ENCODE data around the gene AIMP1. TPM values are rescaled to one million over a fixed set of nuclear protein-coding genes. Genes with fewer than 3 reads are reported as not detected.

The AIMP1 gene
- total and polyA plus RNA-seq, 2 of the 13 experiments (the other 11 are each of a cell fraction or from before 2014, with no cell fraction given), result 28.6 to 82.9 TPM

- Histone ChIP-seq H3K9ac (ENCODE audit: insufficient read depth, low read depth, low read length) (no peak overlapping the region), H3K79me2 (ENCODE audit: insufficient read depth, low read length) (peaks cover 80% of the 10 kb centered on the region), H3K27me3 (ENCODE audit: control insufficient read depth in 1 of 2, insufficient read depth in 2 of 2, low read length in 2 of 2) (no peaks in the 10 kb centered on the region), H3K4me2 (ENCODE audit: low read depth, low read length) (no peak overlapping the region), H3K4me3 (replicated peaks in 1 of 3; ENCODE audit: insufficient read depth in 1 of 3, low read depth in 2 of 3, low read length in 3 of 3) (no peak overlapping the region), H4K20me1 (ENCODE audit: insufficient read depth, low read length) (no peaks in the 10 kb centered on the region), H2AFZ (ENCODE audit: low read length) (no peak overlapping the region), H3K4me1 (ENCODE audit: insufficient read depth, low read length) (peaks cover 52% of the 10 kb centered on the region), H3K27ac (ENCODE audit: extremely low read length, insufficient read depth, low read length) (no peak overlapping the region), H3K36me3 (replicated peaks in 1 of 2; ENCODE audit: control insufficient read depth in 1 of 2, insufficient read depth in 2 of 2, low read length in 2 of 2) (peaks cover 9 to 48% of the 10 kb centered on the region in 2 experiments), H3K9me3 (ENCODE audit: low read length) (no peaks in the 10 kb centered on the region)
- in situ Hi-C loops (cut with HindIII; ENCODE audit: extremely low pct_ligation_motif_present, low pct_unique_long_range_greater_than_20kb), result no loop called here
- no TSS peak for BruUV-seq (replicated peaks)
- ChIA-PET CTCF (ENCODE audit: low intra/inter-chr PET ratio, low total read pairs) (no interaction called here), POLR2A (interaction anchor here (2.5 to 2.7 kb wide), 2 partner anchors 11 kb away, joined by 10 to 14 read pairs; partner anchors contain the start of genes AIMP1 and TBCK)
- FAIRE-seq (no peak), DNase-seq (ENCODE audit: low spot score) (no peak), ATAC-seq (no peak)
- intact Hi-C loops (cut with micrococcal nuclease; ENCODE audit: unreplicated experiment), result no loop called here
- TF ChIP-seq HIC2 (CRISPR knock-in tag; IDR thresholded peaks at IDR 0.05; ENCODE audit: low read depth) (no peak), MED8 (CRISPR knock-in tag; IDR thresholded peaks at IDR 0.05; ENCODE audit: insufficient replicate concordance) (no peak), ZNF446 (CRISPR knock-in tag; IDR thresholded peaks at IDR 0.05) (no peak), ZNF577 (CRISPR knock-in tag; IDR thresholded peaks at IDR 0.05; ENCODE audit: borderline replicate concordance, low read depth) (no peak), ZNF3 (CRISPR knock-in tag; IDR thresholded peaks at IDR 0.05) (no peak), PREB (CRISPR knock-in tag; IDR thresholded peaks at IDR 0.05) (no peak), ZBTB7A (CRISPR knock-in tag; IDR thresholded peaks at IDR 0.05) (no peak), ZNF550 (CRISPR knock-in tag; IDR thresholded peaks at IDR 0.05; ENCODE audit: borderline replicate concordance) (no peak), EZH2 (conservative IDR thresholded peaks at IDR 0.05; ENCODE audit: low read depth, low read length) (no peak), ZNF850 (CRISPR knock-in tag; conservative IDR thresholded peaks at IDR 0.05) (no peak), MXD4 (CRISPR knock-in tag; IDR thresholded peaks at IDR 0.05) (no peak)
Observed at GRCh38 chr4:106304632-106305031, 11.7 kb upstream of the AIMP1 start.

Data from HepG2 (cell line).